ENCODE data around the gene MEPE.

DNA sequence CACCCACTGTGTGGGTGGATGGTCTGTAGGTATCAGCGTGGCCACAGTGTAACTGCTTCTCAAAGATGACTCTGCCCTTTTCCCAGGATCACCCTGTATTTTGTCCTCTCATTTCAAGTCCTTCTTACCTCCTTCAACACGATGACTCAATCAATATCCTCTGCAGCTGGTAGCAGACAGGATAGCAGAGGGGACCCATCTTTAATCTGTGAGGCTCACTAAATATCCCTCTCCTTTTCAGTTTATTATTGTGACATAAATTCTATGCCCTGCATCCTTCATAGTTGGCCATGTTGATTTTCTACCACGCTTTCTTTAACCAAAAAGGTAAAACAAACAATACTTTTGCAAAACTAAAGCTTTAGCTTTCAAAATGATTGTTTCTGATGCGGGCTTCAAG is 9.6 kb upstream of the MEPE start:
- TF ChIP-seq, protein P1, sequence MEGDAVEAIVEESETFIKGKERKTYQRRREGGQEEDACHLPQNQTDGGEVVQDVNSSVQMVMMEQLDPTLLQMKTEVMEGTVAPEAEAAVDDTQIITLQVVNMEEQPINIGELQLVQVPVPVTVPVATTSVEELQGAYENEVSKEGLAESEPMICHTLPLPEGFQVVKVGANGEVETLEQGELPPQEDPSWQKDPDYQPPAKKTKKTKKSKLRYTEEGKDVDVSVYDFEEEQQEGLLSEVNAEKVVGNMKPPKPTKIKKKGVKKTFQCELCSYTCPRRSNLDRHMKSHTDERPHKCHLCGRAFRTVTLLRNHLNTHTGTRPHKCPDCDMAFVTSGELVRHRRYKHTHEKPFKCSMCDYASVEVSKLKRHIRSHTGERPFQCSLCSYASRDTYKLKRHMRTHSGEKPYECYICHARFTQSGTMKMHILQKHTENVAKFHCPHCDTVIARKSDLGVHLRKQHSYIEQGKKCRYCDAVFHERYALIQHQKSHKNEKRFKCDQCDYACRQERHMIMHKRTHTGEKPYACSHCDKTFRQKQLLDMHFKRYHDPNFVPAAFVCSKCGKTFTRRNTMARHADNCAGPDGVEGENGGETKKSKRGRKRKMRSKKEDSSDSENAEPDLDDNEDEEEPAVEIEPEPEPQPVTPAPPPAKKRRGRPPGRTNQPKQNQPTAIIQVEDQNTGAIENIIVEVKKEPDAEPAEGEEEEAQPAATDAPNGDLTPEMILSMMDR (IDR thresholded peaks at IDR 0.05): no peak
- no peak for TF ChIP-seq POLR2A (IDR thresholded peaks at IDR 0.05)

All from adrenal gland (tissue), 5 donors.